ENCODE results near the gene EVI5. TPM values are rescaled to one million over a fixed set of nuclear protein-coding genes. Genes with fewer than 3 reads are reported as not detected.

EVI5 gene
- 24.6 and 25.8 TPM in 2 replicates for total RNA-seq

- Mint-ChIP-seq H3K27me3 (peaks cover 75% of the 10 kb centered on the region), H3K9me3 (peaks cover 3% of the 10 kb centered on the region), H3K4me1 (peaks cover 16% of the 10 kb centered on the region), H3K36me3 (ENCODE audit: low read depth) (no peaks in the 10 kb centered on the region), H3K4me3 (peak within 1 kb of the TSS; percentile 77), H3K27ac (peak within 1 kb of the TSS; percentile 4)
- intact Hi-C loops (cut with micrococcal nuclease), result no loop called here
- peak; percentile 80 for DNase-seq
Observed at GRCh38 chr1:92784639-92785500, at the start of gene EVI5. TSS of gene EVI5 (minus strand) at chr1:92785108. CDS start at chr1:92736546, 48,562 bp downstream.

- Mint-ChIP-seq H3K36me3 (ENCODE audit: low read depth) (peaks cover 79% of the 10 kb centered on the region), H3K9me3 (no peaks in the 10 kb centered on the region), H3K27me3 (peaks cover 2% of the 10 kb centered on the region), H3K27ac (peak overlapping the region; percentile 70), H3K4me1 (peaks cover 67% of the 10 kb centered on the region), H3K4me3 (peak overlapping the region; percentile 99)
- intact Hi-C loops (cut with micrococcal nuclease), result loop anchor here (5.0 kb wide), 5 partner anchors 348 to 1812 kb away; partner anchors contain the start of genes CCDC18, DR1, GLMN and RPAP2
- no peak for DNase-seq
Observed at GRCh38 chr1:92834617-92835016, 49.7 kb upstream of the EVI5 start.

GRCh38 chr1:92833840-92834239 lies 48.9 kb upstream of the EVI5 start:
- no peaks in the 10 kb centered on the region for H3K9me3 Mint-ChIP-seq
- H3K27me3 Mint-ChIP-seq, result peaks cover 2% of the 10 kb centered on the region
- H3K4me1 Mint-ChIP-seq, result peaks cover 60% of the 10 kb centered on the region
- H3K4me3 Mint-ChIP-seq, result peak overlapping the region; percentile 99
- peaks cover 71% of the 10 kb centered on the region for H3K36me3 Mint-ChIP-seq (ENCODE audit: low read depth)
- intact Hi-C loops (cut with micrococcal nuclease), result loop anchor here (2.0 to 5.0 kb wide), 6 partner anchors 348 to 1812 kb away; partner anchors contain the start of genes CCDC18, DR1, GCLM and GLMN
- no peak for DNase-seq
- H3K27ac Mint-ChIP-seq, result peak overlapping the region; percentile 98

GRCh38 chr1:92832537-92833114 lies 47.7 kb upstream of the EVI5 start:
- no peak for DNase-seq
- intact Hi-C loops (cut with micrococcal nuclease), result loop anchor here (2.0 to 5.0 kb wide), 6 partner anchors 350 to 1810 kb away; partner anchors contain the start of genes CCDC18, DR1, GCLM and GLMN
- Mint-ChIP-seq H3K4me3 (peak overlapping the region; percentile 99), H3K36me3 (ENCODE audit: low read depth) (peaks cover 59% of the 10 kb centered on the region), H3K9me3 (no peaks in the 10 kb centered on the region), H3K27ac (peak overlapping the region; percentile 98), H3K27me3 (peaks cover 2% of the 10 kb centered on the region), H3K4me1 (peaks cover 50% of the 10 kb centered on the region)

GRCh38 chr1:92831762-92832536 lies 47.0 kb upstream of the EVI5 start, which contains the start of gene RPL5:
TSS of gene RPL5 (plus strand) at chr1:92832040. CDS start at chr1:92832115, 75 bp downstream.
- intact Hi-C loops (cut with micrococcal nuclease), result loop anchor here (1.0 to 5.0 kb wide), 7 partner anchors 247 to 1810 kb away; partner anchors contain the start of genes CCDC18, DR1, GCLM and GLMN
- peaks cover 2% of the 10 kb centered on the region for H3K27me3 Mint-ChIP-seq
- peaks cover 52% of the 10 kb centered on the region for H3K36me3 Mint-ChIP-seq (ENCODE audit: low read depth)
- DNase-seq, result peak; percentile 99
- no peaks in the 10 kb centered on the region for H3K9me3 Mint-ChIP-seq
- H3K4me3 Mint-ChIP-seq, result peak within 1 kb of the TSS; percentile 99
- H3K4me1 Mint-ChIP-seq, result peaks cover 43% of the 10 kb centered on the region
- peak within 1 kb of the TSS; percentile 98 for H3K27ac Mint-ChIP-seq

GRCh38 chr1:92831368-92831761 lies 46.5 kb upstream of the EVI5 start:
- H3K4me3 Mint-ChIP-seq, result peak overlapping the region; percentile 99
- intact Hi-C loops (cut with micrococcal nuclease), result loop anchor here (1.0 to 5.0 kb wide), 6 partner anchors 248 to 1809 kb away; partner anchors contain the start of genes CCDC18, DR1, GLMN and MTF2
- peaks cover 2% of the 10 kb centered on the region for H3K27me3 Mint-ChIP-seq
- H3K4me1 Mint-ChIP-seq, result peaks cover 42% of the 10 kb centered on the region
- peak overlapping the region; percentile 98 for H3K27ac Mint-ChIP-seq
- DNase-seq, result peak; percentile 66
- H3K9me3 Mint-ChIP-seq, result no peaks in the 10 kb centered on the region
- H3K36me3 Mint-ChIP-seq (ENCODE audit: low read depth), result peaks cover 46% of the 10 kb centered on the region

GRCh38 chr1:92826792-92827191 lies 41.9 kb upstream of the EVI5 start:
- Mint-ChIP-seq H3K27ac (no peak overlapping the region), H3K4me3 (no peak overlapping the region), H3K9me3 (no peaks in the 10 kb centered on the region), H3K4me1 (peaks cover 4% of the 10 kb centered on the region), H3K27me3 (peaks cover 2% of the 10 kb centered on the region), H3K36me3 (ENCODE audit: low read depth) (peaks cover under 1% of the 10 kb centered on the region)
- intact Hi-C loops (cut with micrococcal nuclease), result no loop called here
- DNase-seq, result no peak

- no peaks in the 10 kb centered on the region for H3K9me3 Mint-ChIP-seq
- no peaks in the 10 kb centered on the region for H3K36me3 Mint-ChIP-seq (ENCODE audit: low read depth)
- H3K4me1 Mint-ChIP-seq, result no peaks in the 10 kb centered on the region
- H3K27me3 Mint-ChIP-seq, result peaks cover 11% of the 10 kb centered on the region
- H3K27ac Mint-ChIP-seq, result no peak overlapping the region
- H3K4me3 Mint-ChIP-seq, result no peak overlapping the region
- intact Hi-C loops (cut with micrococcal nuclease), result no loop called here
- no peak for DNase-seq
Observed at GRCh38 chr1:92822879-92823278, 38.0 kb upstream of the EVI5 start.

GRCh38 chr1:92820551-92820950 lies 35.6 kb upstream of the EVI5 start:
- H3K36me3 Mint-ChIP-seq (ENCODE audit: low read depth), result no peaks in the 10 kb centered on the region
- no peaks in the 10 kb centered on the region for H3K4me1 Mint-ChIP-seq
- no peak for DNase-seq
- H3K9me3 Mint-ChIP-seq, result no peaks in the 10 kb centered on the region
- H3K27ac Mint-ChIP-seq, result no peak overlapping the region
- intact Hi-C loops (cut with micrococcal nuclease), result no loop called here
- no peak overlapping the region for H3K4me3 Mint-ChIP-seq
- peaks cover 20% of the 10 kb centered on the region for H3K27me3 Mint-ChIP-seq

- intact Hi-C loops (cut with micrococcal nuclease), result no loop called here
- no peak overlapping the region for H3K27ac Mint-ChIP-seq
- no peak for DNase-seq
- no peak overlapping the region for H3K4me3 Mint-ChIP-seq
- no peaks in the 10 kb centered on the region for H3K36me3 Mint-ChIP-seq (ENCODE audit: low read depth)
- no peaks in the 10 kb centered on the region for H3K9me3 Mint-ChIP-seq
- peaks cover 21% of the 10 kb centered on the region for H3K27me3 Mint-ChIP-seq
- H3K4me1 Mint-ChIP-seq, result no peaks in the 10 kb centered on the region
Observed at GRCh38 chr1:92820024-92820423, 35.1 kb upstream of the EVI5 start.

GRCh38 chr1:92817986-92818764 lies 33.3 kb upstream of the EVI5 start:
- no peaks in the 10 kb centered on the region for H3K9me3 Mint-ChIP-seq
- H3K27ac Mint-ChIP-seq, result no peak overlapping the region
- peaks cover 32% of the 10 kb centered on the region for H3K27me3 Mint-ChIP-seq
- no peaks in the 10 kb centered on the region for H3K36me3 Mint-ChIP-seq (ENCODE audit: low read depth)
- H3K4me3 Mint-ChIP-seq, result no peak overlapping the region
- intact Hi-C loops (cut with micrococcal nuclease), result loop anchor here (1.0 to 5.0 kb wide), 2 partner anchors 69 to 821 kb away; no protein-coding TSS in a partner anchor
- DNase-seq, result peak; percentile 72
- no peaks in the 10 kb centered on the region for H3K4me1 Mint-ChIP-seq

- no peak overlapping the region for H3K27ac Mint-ChIP-seq
- H3K4me3 Mint-ChIP-seq, result no peak overlapping the region
- peaks cover 39% of the 10 kb centered on the region for H3K27me3 Mint-ChIP-seq
- no peaks in the 10 kb centered on the region for H3K9me3 Mint-ChIP-seq
- intact Hi-C loops (cut with micrococcal nuclease), result loop anchor here (5.0 kb wide), 1 partner anchor 820 kb away; no protein-coding TSS in a partner anchor
- H3K4me1 Mint-ChIP-seq, result no peaks in the 10 kb centered on the region
- no peaks in the 10 kb centered on the region for H3K36me3 Mint-ChIP-seq (ENCODE audit: low read depth)
- no peak for DNase-seq
Observed at GRCh38 chr1:92817137-92817697, 32.3 kb upstream of the EVI5 start.
